Erythroblast (primary cell): ENCODE results near the gene MYL4.

Experiments
- GATA1 ChIP-seq: IDR thresholded peaks from 2 replicates; pipeline ENCODE4 v1.6.1; 2011; ENCODE audit warnings: low read depth, mild to moderate bottlenecking, control low read depth, low read length, moderate library complexity
- POLR2A ChIP-seq: IDR thresholded peaks from 2 replicates; pipeline ENCODE4 v1.6.1; 2011; ENCODE audit warnings: mild to moderate bottlenecking, low read length

GRCh38 chr17:47184681-47185080, 24.5 kb upstream of the MYL4 start:
- TF ChIP-seq POLR2A (no peak), GATA1 (no peak)
